ENCODE results near the gene TBL3.
"Not testable (repeated sequence)": the region's sequence is repeated elsewhere in the genome, so short reads cannot be mapped to it uniquely, and the experiment has no call there.

Gene TBL3

DNA sequence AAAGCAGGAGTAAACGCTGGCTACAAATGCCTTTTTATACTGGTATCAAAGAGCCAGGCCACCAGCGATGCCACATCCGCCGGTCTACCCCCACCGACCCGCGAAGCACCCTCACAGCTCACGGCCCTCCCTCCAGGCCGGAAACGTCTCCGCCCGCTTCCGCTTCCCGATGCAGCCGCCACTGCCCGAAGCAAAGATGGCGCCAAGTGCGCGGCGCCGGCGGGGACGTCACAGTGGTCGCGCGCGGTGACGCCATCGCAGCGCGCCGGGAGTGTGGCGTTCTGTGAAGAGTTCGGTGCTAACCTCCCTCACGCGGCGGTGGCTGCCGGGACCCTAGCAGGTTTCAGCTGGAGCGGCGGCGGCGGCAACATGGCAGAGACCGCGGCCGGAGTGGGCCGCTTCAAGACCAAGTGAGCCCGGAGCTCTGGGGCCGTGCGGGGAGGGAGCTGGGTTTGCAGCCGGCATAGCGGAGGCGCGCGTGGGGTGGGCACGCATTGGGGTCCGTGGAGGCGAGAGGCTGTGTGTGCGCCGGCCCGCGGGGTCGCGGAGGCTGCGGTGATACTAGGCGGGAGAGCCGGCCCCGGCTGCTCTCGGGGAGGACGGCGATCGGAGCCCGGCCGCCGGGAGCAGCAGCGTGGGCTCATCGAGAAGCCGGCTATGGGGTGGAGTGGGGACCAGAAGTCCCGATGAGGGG lies at the start of gene TBL3:
TSS of gene TBL3 (plus strand) at position 258 of the 694 bp plus-strand sequence. CDS start at position 370, 112 bp downstream.
- FAIRE-seq = peak; percentile 86

DNA sequence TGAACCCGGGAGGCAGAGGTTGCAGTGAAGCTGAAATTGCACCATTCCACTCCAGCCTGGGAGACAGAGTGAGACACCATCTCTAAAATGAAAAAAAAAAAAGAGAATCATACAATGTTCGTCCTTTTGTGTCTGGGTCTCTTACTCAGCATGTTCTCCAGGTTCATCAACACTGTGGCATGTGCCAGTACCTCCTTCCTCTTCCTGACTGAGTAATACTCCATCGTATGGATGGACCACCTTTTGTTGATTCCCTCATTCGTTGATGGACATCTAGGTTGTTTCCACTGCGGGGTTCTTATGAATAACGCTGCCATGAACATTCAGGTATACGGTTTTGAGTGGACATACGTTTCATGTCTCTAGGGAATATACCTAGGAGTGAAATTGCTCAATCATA lies 49.5 kb upstream of the TBL3 start:
- no peak for FAIRE-seq

- FAIRE-seq = no peak
Measured at GRCh38 chr16:1923299-1924034, 48.4 kb upstream of the TBL3 start.

DNA sequence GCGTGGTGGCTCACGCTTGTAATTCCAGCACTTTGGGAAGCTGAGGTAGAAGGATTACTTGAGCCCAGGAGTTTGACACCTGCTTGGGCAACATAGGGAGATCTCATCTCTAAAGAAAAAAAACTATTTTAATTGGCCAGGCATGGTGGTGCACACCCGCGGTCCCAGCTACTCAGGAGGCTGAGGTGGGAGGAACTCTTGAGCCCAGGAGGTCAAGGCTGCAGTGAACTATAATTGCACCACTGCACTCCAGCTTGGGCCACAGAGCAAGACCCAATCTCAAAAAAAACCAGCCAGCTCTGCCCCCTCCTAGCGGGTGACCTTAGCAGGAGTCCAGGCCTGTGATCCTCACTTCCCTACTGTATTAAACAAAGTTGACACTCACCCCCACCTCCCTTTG lies 47.8 kb upstream of the TBL3 start:
- no peak for FAIRE-seq

GRCh38 chr16:1926271-1926670 lies 45.6 kb upstream of the TBL3 start:
- FAIRE-seq = no peak

- no peak for FAIRE-seq
Measured at GRCh38 chr16:1929105-1929504, 42.7 kb upstream of the TBL3 start.

- FAIRE-seq = no peak
Measured at GRCh38 chr16:1929578-1930337, 42.1 kb upstream of the TBL3 start.

- no peak for FAIRE-seq
Measured at GRCh38 chr16:1930338-1930720, 41.5 kb upstream of the TBL3 start.

DNA sequence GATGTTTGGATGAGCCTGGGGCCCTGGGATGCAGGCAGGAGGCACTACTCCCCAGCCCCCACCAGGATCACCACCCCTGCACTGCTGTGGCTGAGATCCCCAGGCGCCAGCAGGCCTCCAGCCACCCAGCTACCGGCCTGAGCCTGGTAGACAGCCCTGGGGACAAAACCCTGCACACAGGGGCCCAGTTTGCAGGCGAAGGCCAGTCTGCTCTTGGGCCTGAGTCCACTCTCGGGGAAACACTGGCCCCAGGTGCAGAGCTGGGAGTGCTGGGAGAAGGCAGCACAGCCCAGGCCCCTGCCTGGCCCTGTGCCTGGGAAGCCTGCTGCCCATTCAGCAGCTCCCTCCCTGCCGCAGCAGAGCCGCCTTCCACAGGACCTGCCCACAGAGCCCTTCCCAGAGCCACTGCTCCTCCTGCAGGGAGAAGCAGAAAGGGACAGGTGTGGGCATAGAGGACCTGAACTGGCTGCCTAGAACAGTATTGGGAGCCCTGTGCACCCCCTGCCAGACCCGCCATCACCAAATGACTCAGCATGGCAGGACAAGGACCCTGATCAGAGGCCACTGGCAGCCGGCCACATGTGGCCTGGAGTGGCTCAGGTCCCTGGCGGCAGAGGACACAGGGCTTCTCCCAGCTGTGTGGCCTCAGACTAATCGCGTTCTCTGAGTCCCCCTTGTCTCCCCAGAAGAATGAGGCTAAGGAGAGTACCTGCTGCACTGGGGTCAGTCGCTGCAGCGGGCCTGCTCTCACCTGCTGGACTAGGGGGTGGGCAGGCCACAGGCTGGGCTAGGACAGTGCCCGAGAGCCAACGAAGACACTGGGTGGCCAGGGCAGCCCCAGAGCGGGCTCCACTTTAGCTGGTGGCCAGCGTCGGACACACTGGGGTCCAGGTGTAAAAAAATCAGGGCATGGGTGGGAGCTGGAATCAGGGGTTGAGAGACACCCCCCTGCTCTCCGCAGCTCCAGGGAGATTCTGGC lies 39.5 kb upstream of the TBL3 start:
- no peak for FAIRE-seq

- no peak for FAIRE-seq
Measured at GRCh38 chr16:1933097-1933661, 38.7 kb upstream of the TBL3 start.

GRCh38 chr16:1936945-1937479 lies 34.8 kb upstream of the TBL3 start:
- FAIRE-seq = no peak

GRCh38 chr16:1938316-1938715 lies 33.5 kb upstream of the TBL3 start:
- FAIRE-seq = no peak

DNA sequence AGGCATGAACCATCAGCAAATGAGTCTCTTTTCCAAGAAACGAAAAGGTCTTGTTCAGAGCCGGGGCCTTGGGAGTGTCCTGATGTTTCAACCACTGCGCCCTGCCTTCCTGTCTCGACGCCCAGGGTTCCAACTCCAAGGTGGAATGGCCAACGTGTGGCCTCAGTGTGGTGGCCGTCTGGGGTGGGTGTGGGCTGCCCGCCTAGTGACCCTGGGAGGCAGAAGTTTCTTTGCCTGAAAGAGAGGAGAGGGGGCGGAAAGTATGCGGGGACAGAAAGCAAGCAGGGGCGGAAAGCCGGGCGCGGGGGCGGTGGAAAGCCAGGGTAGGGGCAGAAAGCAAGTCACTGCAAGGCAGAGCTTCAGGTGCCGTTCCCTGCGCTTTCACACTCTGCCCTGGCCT lies 32.9 kb upstream of the TBL3 start:
- FAIRE-seq = no peak

DNA sequence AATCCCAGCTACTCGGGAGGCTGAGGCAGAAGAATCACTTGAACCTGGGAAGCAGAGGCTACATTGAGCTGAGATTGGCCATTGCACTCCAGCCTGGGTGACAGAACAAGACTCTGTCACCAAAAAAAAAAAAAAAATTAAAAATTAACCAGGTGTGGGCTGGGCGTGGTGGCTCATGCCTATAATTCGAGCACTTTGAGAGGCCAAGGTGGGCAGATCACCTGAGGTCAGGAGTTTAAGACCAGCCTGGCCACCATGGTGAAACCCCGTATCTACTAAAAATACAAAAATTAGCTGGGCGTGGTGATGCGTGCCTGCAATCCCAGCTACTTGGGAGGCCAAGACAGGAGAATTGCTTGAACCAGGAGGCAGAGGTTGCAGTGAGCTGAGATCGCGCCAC lies 32.0 kb upstream of the TBL3 start:
- not testable (repeated sequence) for FAIRE-seq

- no peak for FAIRE-seq
Measured at GRCh38 chr16:1940273-1941161, 31.3 kb upstream of the TBL3 start.

DNA sequence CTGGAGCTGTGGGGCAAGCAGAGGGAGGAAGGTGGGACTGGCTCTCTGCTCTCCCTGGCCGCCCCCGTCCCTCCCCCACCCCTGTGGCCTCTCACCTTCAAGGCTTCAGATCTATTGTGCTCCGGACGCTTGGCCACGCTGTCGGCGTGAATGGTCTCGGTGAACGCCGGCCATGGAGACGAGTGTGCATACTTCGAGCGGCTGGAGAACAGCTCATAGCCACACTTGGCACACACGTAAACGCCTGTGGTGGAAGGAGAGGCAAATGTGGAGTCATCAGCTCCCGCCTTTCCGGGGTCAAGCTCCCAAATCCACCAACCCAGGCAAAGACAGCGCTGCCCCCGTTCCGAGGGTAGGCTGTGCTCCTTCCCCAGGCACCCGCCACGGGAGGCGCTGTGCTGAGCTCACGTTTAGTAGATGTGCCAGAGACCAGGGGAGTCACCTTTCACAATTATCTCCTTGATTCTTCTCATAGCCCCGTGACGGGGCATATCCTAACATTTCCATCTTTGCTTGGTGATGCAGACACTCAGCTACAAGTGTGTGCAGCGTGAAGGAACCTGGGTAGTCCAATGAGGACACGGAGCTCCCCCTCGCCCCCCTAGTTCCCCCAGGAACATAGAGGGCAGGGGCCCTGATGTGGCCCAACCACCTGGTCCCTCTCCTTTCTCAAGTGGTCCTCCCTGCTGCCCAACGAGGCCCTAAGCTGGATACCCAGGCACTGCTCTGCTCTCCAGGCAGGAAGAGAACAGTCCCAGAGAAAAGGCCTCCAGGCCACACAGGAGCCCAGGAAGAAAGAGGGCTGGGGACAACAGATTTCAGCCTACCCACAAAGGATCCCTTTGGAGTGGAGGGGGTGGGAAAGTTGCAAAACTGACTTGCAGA lies 30.4 kb upstream of the TBL3 start:
- FAIRE-seq = no peak

DNA sequence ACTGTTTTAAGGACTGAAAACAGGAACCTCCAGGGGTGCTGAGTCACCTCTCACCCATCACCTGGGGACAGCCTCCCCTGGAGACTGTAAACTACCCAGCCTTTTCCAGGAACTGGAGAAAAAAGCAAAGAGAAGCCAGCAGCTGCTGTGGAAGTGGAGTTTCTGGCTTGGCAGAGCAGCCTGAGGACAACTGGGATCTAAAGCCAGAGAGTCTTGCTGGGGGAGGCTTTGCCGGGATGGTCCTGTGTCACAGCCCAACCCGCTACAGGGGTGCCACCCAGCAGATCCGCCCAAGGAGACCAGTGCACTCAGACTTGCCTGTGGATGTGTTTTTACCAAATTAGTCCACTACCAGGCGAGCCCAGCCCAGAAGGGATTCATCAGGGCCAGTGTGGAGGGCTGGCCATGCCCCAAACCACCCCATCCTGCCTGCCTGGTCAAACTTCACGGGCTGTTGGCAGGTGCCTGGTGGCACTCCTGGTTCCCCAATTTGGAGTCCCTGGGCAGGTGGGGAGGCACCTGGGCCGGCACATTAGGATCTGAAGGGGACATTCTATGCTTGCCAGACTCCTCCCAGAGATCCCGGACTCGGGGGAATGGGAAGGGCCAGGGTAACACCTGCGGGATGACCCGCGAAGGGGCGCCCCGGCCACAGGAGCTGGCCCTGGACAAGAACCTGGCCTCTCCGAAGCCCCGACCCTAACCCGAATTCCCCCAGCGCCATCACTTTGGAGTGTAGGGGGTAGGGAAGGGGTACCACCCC lies 29.6 kb upstream of the TBL3 start:
- FAIRE-seq = no peak

- peak; percentile 62 for FAIRE-seq
Measured at GRCh38 chr16:1942810-1943726, 28.8 kb upstream of the TBL3 start, which contains the start of gene MSRB1. TSS of gene MSRB1 (minus strand) at chr16:1943199. CDS start at chr16:1943156, 43 bp downstream.
